ENCODE measurements around the gene ASAP2.

ASAP2 gene

DNA sequence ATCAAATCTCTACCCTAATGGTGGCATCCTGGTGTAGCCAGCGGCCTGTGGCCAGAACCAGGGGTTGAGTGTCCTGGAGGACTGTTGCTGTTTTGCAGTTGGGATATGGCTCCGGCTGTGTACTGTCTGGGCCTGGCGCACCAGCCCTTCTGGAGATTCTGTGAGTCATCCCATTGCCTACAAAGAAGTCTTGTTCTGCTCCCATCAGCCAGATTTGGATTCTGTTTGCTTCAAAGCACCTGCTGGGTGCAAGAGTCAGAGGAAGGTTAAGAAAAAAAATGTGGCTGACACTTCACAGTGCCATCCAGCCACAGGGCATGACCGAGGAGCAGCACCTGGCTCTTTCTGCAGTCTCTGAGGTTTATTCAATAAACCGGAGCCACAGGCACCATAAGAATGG lies 41.0 kb upstream of the ASAP2 start:
- TF ChIP-seq, protein P1, sequence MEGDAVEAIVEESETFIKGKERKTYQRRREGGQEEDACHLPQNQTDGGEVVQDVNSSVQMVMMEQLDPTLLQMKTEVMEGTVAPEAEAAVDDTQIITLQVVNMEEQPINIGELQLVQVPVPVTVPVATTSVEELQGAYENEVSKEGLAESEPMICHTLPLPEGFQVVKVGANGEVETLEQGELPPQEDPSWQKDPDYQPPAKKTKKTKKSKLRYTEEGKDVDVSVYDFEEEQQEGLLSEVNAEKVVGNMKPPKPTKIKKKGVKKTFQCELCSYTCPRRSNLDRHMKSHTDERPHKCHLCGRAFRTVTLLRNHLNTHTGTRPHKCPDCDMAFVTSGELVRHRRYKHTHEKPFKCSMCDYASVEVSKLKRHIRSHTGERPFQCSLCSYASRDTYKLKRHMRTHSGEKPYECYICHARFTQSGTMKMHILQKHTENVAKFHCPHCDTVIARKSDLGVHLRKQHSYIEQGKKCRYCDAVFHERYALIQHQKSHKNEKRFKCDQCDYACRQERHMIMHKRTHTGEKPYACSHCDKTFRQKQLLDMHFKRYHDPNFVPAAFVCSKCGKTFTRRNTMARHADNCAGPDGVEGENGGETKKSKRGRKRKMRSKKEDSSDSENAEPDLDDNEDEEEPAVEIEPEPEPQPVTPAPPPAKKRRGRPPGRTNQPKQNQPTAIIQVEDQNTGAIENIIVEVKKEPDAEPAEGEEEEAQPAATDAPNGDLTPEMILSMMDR (IDR thresholded peaks at IDR 0.05; ENCODE audit: low read depth, low read length, missing control alignments) = no peak
- no peak for DNase-seq (ENCODE audit: extremely low read depth, low read depth)
- H3K4me3 ChIP-seq (replicated peaks; ENCODE audit: low read depth, low read length) = no peak overlapping the region

DNA sequence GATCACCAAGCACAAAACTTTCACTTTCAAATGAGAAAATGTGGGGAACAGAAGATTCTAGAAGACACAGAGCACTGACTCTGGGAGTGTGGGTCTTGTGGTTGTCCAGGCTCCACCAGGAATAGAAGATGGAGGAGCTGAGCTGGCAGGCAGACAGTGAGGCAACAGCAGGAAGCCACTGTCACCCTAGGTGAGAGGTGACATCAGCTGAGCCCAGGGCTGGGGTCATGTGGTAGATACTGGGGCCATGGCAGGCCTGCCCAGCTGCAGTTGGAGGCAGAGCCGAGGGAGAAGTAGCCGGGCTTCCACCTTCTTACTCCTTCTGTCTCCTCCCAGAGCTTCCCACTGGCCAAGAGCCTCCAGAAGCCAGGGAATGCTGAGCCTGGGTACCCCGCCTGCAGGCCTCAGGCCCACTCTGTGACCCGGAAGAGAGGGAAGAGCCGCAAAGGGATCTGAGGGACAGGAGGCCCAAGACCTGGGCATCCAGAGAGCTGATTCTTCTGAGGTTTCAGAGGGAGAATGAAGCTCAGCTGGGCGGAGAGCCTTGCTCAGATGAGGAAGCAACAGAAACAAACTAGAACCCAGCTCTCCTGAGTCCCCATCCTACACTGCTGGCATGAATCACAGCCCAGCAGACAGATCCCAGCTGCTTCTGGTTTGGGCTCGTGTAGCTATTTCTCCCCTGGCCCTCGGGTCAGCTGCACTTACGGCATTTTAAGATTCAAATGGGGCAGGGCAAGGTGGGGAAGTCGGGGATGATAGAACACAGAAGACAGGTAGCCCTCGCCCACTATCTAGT lies 39.8 kb upstream of the ASAP2 start:
- H3K4me3 ChIP-seq (replicated peaks; ENCODE audit: low read depth, low read length) = no peak overlapping the region
- no peak for DNase-seq (ENCODE audit: extremely low read depth, low read depth)
- TF ChIP-seq, protein P1 (IDR thresholded peaks at IDR 0.05; ENCODE audit: low read depth, low read length, missing control alignments) = no peak

DNA sequence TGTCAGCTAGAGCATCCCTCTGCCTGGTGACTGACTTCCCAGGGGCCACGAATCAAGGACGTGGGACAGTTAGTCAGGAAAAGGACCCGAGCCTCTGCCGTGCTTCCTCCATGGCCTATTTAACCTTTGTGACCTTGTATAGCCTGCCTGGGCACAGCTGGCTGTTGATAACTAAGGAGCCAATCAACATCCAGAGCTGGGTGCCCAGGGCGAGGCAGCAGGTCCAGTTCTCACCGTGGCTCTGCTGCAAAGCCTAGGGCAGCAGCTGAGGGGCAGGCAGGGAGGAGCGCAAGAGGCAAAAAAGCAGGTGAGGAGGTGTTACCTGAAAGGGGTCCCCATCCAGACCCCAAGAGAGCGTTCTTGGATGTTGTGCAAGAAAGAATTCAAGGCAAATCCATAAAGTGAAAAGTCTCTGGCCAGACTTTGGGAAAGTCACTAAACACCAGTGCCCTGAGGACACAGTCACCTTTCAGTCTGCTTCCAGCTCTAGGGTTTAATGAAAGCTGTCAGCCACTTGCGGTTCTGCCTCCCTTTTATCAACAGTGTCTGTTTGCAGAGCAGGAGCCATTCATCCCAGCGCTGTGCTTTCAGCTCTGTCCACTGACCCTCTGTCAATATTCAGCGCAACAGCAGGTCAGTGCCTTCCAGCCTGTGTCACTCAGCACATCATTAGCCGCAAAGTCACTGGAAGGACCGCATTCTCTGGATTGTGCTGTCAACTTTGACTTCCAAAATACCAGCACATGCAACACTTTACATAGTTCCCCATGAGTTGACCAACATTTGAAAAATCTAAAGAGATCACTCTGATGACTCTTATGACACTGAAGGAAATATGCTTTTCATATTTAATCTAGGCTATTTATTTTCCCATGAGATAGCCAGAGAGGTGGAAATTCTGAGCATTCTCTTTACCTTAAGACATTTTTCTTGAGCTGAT lies 38.6 kb upstream of the ASAP2 start:
- no peak for DNase-seq (ENCODE audit: extremely low read depth, low read depth)
- TF ChIP-seq, protein P1 (IDR thresholded peaks at IDR 0.05; ENCODE audit: low read depth, low read length, missing control alignments) = no peak
- no peak overlapping the region for H3K4me3 ChIP-seq (replicated peaks; ENCODE audit: low read depth, low read length)

DNA sequence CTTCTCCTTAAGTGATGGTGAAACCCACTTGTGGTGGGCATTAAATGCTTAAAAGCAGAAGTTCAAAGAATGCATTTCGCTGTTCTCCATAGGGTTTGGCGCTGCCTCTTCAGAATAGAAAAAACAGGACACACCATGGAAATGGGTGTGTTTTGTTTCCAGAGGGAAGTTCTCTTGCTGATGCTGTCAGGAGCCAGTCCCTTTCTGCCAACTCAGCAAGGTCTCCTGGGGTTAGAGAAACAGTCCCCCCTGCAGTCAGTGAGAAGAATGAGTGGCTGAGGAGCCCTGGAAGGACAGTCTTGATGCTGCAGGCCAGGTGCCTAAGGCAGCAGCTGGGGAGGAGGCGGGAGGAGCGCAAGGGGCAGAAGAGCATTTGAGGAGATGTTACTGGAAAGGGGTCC lies 37.8 kb upstream of the ASAP2 start:
- no peak overlapping the region for H3K4me3 ChIP-seq (replicated peaks; ENCODE audit: low read depth, low read length)
- TF ChIP-seq, protein P1 (IDR thresholded peaks at IDR 0.05; ENCODE audit: low read depth, low read length, missing control alignments) = no peak
- DNase-seq (ENCODE audit: extremely low read depth, low read depth) = no peak

DNA sequence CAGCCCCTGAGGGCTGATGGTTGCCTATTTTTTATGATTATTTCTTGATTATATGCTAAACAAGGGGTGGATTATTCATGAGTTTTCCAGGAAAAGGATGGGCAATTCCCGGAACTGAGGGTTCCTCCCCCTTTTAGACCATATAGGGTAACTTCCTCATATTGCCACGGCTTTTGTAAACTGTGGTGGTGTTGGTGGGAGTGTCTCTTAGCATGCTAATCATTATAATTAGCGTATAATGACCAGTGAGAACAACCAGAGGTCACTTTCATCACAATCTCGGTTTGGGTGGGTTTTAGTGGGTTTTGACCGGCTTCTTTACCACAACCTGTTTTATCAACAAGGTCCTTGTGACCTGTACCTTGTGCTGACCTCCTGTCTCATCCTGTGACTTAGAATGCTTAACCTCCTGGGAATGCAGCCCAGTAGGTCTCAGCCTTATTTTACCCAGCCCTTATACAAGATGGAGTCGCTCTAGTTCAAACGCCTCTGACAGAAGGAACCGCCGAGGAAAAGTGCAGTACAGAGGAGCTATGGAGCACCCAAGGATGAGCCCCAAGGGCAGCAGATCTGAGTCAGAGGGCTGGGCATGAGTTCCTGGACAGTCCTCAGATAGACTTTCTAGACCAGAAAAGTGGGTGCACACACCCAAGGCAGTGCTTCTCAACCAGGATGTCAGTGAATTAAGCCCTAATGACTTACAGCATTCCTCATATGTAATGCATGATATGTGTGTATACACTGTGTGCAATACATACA lies 37.1 kb upstream of the ASAP2 start:
- H3K4me3 ChIP-seq (replicated peaks; ENCODE audit: low read depth, low read length) = no peak overlapping the region
- DNase-seq (ENCODE audit: extremely low read depth, low read depth) = no peak
- TF ChIP-seq, protein P1 (IDR thresholded peaks at IDR 0.05; ENCODE audit: low read depth, low read length, missing control alignments) = no peak

DNA sequence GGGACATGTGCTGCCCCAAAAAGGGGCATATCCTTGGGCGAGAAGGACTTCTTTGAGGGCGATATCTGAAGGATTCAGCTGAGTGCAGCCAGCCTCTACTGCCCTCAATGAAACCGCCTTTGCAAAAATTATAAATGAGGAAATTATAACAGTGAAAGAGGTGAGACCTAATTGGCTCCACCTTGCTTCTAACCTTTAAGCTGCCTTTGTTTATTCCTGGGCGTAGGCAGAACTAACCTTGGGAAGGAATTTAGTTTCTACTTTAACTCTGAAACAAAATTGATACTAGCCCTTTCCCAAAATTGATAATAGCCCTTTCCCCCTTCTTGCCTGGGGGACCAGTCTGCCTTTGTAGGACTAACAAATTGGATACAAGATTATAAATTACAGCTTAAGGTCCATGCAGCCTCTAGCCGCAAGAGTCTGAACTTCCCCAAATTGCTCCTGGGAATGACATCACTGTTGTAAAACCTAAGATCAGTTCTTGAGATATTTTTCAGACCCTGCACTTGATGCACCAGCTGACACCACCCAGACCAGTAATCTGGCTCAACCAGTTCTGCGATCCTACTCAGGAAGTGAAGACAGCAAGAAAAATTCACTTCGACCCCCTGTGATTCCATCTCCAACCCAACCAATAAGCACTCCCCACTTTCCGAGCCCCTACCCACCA lies 36.0 kb upstream of the ASAP2 start:
- no peak for DNase-seq (ENCODE audit: extremely low read depth, low read depth)
- H3K4me3 ChIP-seq (replicated peaks; ENCODE audit: low read depth, low read length) = no peak overlapping the region
- TF ChIP-seq, protein P1 (IDR thresholded peaks at IDR 0.05; ENCODE audit: low read depth, low read length, missing control alignments) = no peak

Data from HFF-Myc (cell line).